ENCODE data around the gene NOS3. TPM values are rescaled to one million over a fixed set of nuclear protein-coding genes. Genes with fewer than 3 reads are reported as not detected.
A peak's percentile ranks its signal among the peaks of the same experiment; 100 is the strongest.

NOS3 gene
- total and polyA plus RNA-seq, 9 of the 15 experiments (the other 6 are each of a cell fraction or from before 2014, with no cell fraction given): 1.1 to 121 (median 23.6) TPM

GRCh38 chr7:151028131-151028947 is 37.5 kb downstream of the NOS3 start, which contains the start of gene ABCB8 (continued):
- TF ChIP-seq HMGN3 (IDR thresholded peaks at IDR 0.05; ENCODE audit: borderline replicate concordance, extremely low read depth, insufficient read length, low read depth, low read length): peak; percentile 88
- TF ChIP-seq ZNF175 (CRISPR knock-in tag; IDR thresholded peaks at IDR 0.05; ENCODE audit: low read depth): peak; percentile 64; the same call in 1 of the 2 replicates
- peak; percentile 79 for TF ChIP-seq E2F1 (CRISPR knock-in tag; IDR thresholded peaks at IDR 0.05)
- TF ChIP-seq TEAD2 (tag; IDR thresholded peaks at IDR 0.05): peak; percentile 69; the same call in 1 of the 2 replicates
- TF ChIP-seq EP400 (IDR thresholded peaks at IDR 0.05): peak; percentile 96
- no peak for TF ChIP-seq SLC30A9 (CRISPR knock-in tag; IDR thresholded peaks at IDR 0.05)
- 0 out of 2 replicates have a peak, but pooled peaks have one; percentile 16 for TF ChIP-seq CBFA2T3 (IDR thresholded peaks at IDR 0.05)
- TF ChIP-seq PCBP2 (IDR thresholded peaks at IDR 0.05; ENCODE audit: low read depth, low read length, poor library complexity, severe bottlenecking): no peak
- no peak for TF ChIP-seq NFE2L1 (tag; IDR thresholded peaks at IDR 0.05; ENCODE audit: borderline replicate concordance, low read depth)
- TF ChIP-seq AFF1 (IDR thresholded peaks at IDR 0.05; ENCODE audit: low read depth in 1 of 2, partially characterized antibody in 2 of 2): peak; percentile 88 to 99
- TF ChIP-seq ZFX (CRISPR knock-in tag; IDR thresholded peaks at IDR 0.05): peak; percentile 98
- peak; percentile 76 for TF ChIP-seq ESRRA (IDR thresholded peaks at IDR 0.05; ENCODE audit: borderline replicate concordance, low read depth)
- TF ChIP-seq CTCF (IDR thresholded peaks at IDR 0.05 in 2 of 3, conservative IDR thresholded peaks at IDR 0.05 in 1 of 3; ENCODE audit: insufficient read depth in 2 of 3, low read depth in 1 of 3, low read length in 3 of 3): peak; percentile 92 to 96 (median 93)
- peak; percentile 76; the same call in 1 of the 2 replicates for TF ChIP-seq ZNF830 (CRISPR knock-in tag; IDR thresholded peaks at IDR 0.05)

Data from K562 (cell line).